Stimulated activated CD4-positive, alpha-beta T cell treated with anti-CD3 and anti-CD28 coated beads, TNF-alpha, amount 100 ng/mL, for 4 hours (primary cell): ENCODE measurements around the gene ARL9.

Experiments
- DNase-seq, 3 experiments: peaks; one replicate each; pipeline ENCODE4 v3.0.0-alpha.2; 2020; ENCODE audit warnings: low read depth in 3 of 3

Gene ARL9

DNA sequence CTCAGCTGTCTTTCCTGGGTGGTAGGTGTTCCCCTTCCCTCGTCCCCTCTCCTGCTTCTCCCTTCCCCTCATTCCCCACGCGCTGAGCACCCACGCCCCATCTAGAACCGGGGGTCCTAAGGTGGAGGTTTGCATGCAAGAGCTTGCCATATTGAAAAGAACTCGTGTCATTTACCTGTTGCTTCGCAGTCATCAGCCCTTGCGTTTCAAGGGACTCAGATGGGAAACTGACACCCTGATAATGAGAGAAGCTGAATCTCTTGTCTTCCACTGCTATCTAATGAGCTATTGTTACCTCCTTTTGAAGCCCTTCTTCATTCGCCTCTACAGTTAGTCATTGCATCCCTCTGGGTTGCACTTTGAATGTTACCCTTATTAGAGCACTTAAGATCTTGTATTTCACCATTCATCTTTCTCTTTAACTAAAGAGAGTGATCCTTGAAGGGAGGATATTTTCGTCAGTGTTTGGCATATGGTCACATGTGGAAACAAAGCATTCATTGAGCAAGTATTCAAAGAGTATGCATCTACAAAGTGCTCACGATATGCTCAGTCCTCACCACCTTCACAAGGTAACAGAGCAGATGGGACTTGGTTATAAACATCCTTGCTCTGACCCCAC lies 25.7 kb downstream of the ARL9 start:
- no peak for DNase-seq

DNA sequence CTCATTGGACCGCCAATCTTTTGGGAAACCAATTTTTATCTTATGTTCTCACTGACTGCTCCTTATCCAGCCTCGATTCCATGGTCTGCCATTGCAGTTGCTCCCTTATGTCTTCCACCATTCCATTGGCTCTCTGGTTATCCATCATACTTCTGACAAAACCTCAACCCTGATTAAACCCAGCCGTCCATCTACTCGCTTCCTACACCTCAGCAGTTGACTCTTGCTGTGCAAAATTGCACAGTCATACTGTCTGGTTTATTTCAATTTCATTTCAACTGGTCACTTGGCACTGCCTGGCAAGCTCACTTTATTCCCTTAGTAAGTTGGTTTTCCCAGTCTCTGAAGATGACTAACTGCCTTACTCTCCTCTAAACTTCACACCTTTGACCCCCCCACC lies 26.2 kb downstream of the ARL9 start:
- no peak for DNase-seq

DNA sequence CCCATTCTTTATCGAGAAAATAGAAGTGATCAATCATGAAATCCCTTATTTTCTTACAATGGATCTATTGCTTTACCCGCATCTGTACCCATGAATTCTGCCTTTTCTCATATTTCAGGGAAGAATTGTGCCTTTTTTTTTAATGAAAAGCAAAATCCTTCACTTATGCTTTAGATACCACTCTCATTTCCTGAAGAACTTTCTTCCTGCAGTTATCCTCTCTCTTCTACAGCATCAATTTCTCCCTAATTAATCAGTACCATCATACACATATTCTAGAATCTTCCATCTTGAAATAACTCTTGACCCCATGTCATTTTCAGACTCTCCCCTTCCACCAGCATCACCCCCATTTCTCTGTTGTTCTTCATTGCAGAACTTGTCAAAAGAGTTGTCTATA lies 26.6 kb downstream of the ARL9 start:
- DNase-seq: no peak

DNA sequence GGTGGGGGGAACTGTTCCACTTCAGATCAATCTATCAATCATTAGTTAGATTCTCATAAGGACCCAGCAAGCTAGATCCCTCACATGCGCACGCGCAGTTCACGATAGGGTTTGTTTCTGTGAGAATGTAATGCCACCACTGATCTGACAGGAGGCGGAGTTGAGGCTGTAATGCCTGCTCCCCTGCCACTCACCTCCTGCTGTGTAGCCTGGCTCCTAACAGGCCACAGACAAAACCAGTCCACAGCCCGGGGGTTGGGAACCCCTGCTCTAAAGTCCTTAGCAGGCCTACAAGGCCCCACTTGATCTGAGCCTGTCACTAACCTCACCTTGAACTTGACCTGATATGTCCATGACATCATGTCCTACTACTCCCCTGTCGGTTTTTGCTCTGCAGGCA lies 30.3 kb downstream of the ARL9 start:
- no peak for DNase-seq

DNA sequence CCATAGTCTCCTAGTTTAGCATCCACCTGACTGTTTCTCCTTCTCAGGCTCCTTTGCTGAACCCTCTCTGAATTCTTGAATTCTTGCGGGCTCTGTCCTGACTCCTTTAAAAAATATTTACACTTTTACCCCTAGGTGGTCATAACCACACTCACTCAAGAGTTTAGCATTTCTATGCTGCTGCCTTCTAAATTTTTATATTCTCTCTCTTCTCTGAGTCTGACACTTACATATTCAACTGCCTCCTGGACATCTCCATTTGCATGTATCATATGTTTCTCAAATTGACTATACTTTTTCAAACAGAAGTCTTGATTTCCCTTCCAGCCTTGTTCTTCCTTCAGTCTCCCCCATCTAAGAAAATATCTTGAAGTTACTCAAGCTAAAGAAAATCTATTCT lies 31.6 kb downstream of the ARL9 start:
- DNase-seq: no peak

DNA sequence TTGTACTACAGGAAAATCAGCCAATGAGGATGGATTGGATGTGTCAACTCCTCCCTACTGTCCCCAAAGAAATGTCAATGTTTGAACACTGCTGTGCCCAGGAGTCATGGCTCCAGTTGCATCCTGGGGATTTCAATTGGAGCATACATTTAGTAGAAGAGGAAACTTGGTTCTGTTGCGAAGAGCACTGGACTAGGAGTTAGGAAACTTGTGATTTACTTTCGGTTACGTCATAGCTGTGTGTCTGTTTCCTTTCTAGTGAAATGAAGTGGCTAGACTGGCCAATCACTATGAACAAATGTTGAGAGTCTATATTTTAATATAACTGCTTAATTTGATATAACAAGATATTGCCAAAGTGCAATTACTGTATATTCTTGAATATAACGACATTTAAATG lies 35.2 kb downstream of the ARL9 start:
- no peak for DNase-seq

DNA sequence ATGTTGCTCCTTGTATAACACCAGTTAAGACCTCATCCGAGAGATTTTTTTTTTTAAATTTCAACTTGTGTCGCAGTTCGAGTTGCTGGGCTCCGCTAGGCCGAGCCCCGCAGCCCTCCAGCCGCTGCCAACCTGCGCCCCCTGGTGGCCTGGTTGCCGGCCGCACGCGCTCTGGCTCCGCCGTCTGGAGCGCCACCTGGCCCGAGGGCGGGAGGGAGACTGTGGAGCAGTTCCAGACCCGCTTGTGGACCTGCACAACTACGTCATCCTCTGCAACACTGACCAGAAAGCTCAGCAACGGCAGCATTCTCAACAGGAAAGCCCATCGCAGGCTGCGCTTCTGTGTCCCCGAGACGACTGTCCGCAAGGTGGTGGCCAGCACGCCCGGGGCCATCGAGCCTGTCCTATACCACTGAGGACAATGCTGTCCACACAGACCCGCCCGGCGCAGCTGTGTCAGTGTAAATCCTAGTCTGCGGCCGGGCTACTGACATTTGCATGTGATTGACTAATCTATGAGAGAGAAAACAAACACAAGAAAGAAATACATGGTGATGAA lies 39.1 kb downstream of the ARL9 start:
- peak; percentile 71 to 86 (median 73) for DNase-seq

DNA sequence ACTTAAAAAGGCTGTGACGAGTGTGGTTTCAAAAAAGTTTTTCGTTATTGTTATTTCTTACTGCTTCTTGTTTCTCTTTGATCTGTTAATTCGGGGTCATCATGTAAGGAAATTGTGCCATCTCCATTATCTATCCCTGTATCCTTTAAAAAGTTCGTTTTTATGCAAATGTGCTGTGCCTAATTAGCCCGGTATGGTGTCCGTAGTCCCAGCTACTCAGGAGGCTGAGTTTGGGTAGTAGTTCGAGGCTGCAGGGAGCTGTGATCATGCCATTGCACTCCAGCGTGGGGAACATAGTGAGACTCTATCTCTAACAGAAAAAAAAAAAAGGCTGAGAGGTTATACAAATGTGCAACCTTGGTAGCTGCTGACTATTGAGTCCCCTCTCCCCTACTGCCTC lies 45.1 kb downstream of the ARL9 start:
- DNase-seq: no peak

DNA sequence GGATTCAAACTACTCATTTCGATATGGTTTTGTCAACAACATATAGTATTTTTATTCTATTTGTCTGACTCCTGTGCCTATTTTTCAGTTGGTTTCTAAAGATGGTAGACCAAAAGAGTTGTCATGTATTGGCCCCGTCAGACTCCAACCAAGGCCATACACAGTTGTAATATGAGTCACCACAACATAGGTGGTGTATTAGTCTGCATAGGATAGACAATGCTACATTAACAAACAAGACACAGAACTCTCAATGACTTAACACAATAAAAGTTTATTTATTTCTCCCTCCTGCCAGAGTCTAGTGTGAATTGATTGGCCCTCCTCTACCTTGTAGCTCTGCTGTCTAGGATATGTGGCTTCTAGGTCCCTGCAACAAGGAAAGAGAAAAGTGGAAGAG lies 45.9 kb downstream of the ARL9 start:
- DNase-seq: no peak

DNA sequence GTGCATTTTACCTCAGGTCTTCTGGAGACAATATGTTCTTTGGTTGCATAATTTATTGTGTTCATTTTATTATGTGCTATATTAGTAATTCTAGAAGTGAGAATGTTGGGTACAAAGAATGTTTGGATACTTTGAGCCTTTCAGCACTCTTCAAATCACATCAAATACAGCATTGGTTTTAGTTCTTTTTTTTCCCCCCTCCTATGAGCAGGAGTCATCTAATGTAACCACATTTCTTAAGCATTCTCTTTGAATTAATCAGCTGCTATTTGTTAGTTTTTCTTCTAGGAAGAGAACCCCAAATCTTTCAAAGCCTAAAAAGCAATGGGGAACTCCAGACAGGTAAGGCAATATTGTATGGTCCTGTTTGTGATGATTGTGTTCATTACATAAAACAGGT lies 46.7 kb downstream of the ARL9 start:
- DNase-seq: no peak

DNA sequence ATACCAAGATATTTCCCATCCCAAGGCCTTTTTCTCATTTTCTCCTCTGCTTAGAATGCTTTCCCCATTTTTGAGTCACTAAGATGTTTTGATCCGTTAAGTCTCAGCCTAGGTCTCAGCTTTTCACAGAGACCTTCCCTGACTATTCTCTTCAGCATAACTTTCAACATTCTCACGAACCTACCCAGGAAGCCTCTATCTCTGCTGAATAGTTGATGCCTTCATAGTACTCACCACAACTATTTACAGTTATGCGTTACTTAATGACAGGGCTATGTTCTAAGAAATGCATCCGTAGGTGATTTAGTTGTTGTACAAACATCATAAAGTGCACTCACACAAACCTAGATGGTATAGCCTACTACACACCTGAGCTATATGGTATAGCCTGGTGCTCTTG lies 64.5 kb downstream of the ARL9 start:
- no peak for DNase-seq
